Trophoblast cell (in vitro differentiated cells and primary cell): Measurements from ENCODE around the gene GNAO1.

Experiments
- DNase-seq, 2 donors: peaks; one replicate each; pipeline ENCODE4 v3.0.0-alpha.2; 2016
- H2AFZ ChIP-seq: 2 replicates; pipeline ENCODE4 v1.6.1; 2013; ENCODE audit warnings: low read length, moderate library complexity, mild to moderate bottlenecking; ENCODE audit not compliant: insufficient read depth, poor library complexity
- H2AK5ac ChIP-seq: 2 replicates; pipeline ENCODE4 v1.6.1; 2013; ENCODE audit warnings: mild to moderate bottlenecking, low read length
- H2BK120ac ChIP-seq: 2 replicates; pipeline ENCODE4 v1.6.1; 2013; ENCODE audit warnings: low read length, mild to moderate bottlenecking, moderate library complexity; ENCODE audit not compliant: insufficient read depth, poor library complexity
- H2BK12ac ChIP-seq: 2 replicates; pipeline ENCODE4 v1.6.1; 2013; ENCODE audit warnings: mild to moderate bottlenecking, low read length, moderate library complexity
- H2BK5ac ChIP-seq: 2 replicates; pipeline ENCODE4 v1.6.1; 2013; ENCODE audit warnings: low read length, low read depth, moderate library complexity, mild to moderate bottlenecking; ENCODE audit not compliant: poor library complexity
- H3K14ac ChIP-seq: 2 replicates; pipeline ENCODE4 v1.6.1; 2013; ENCODE audit warnings: mild to moderate bottlenecking, low read length
- H3K18ac ChIP-seq: 2 replicates; pipeline ENCODE4 v1.6.1; 2013; ENCODE audit warnings: mild to moderate bottlenecking, low read length
- H3K23ac ChIP-seq: 2 replicates; pipeline ENCODE4 v1.6.1; 2013; ENCODE audit warnings: low read length
- H3K27ac ChIP-seq: 2 replicates; pipeline ENCODE4 v1.5.1; 2013; ENCODE audit warnings: low read depth, mild to moderate bottlenecking, inconsistent platforms, low read length, moderate library complexity
- H3K27me3 ChIP-seq: 2 replicates; pipeline ENCODE4 v1.6.1; 2013; ENCODE audit warnings: inconsistent platforms, mild to moderate bottlenecking, low read length, moderate library complexity; ENCODE audit not compliant: insufficient read depth
- H3K36me3 ChIP-seq, 2 experiments: 1 replicate in 1 of 2; 2 replicates in 1 of 2; pipeline ENCODE4 v1.6.1; 2013; ENCODE audit warnings: low read length in 2 of 2, mild to moderate bottlenecking in 2 of 2, moderate library complexity in 1 of 2; ENCODE audit not compliant: insufficient read depth in 2 of 2, control insufficient read depth in 1 of 2
- H3K4ac ChIP-seq: 2 replicates; pipeline ENCODE4 v1.6.1; 2013; ENCODE audit warnings: low read depth, mild to moderate bottlenecking, low read length, moderate library complexity
- H3K4me1 ChIP-seq, 2 experiments: 1 replicate in 1 of 2; 2 replicates in 1 of 2; pipeline ENCODE4 v1.6.1; 2013; ENCODE audit warnings: low read length in 2 of 2, mild to moderate bottlenecking in 2 of 2, moderate library complexity in 1 of 2; ENCODE audit not compliant: insufficient read depth in 2 of 2, control insufficient read depth in 1 of 2
- H3K4me2 ChIP-seq: 2 replicates; pipeline ENCODE4 v1.6.1; 2013; ENCODE audit warnings: inconsistent platforms, mild to moderate bottlenecking, low read length, moderate library complexity
- H3K4me3 ChIP-seq: 2 replicates; pipeline ENCODE4 v1.5.1; 2013; ENCODE audit warnings: mild to moderate bottlenecking, low read depth, low read length, inconsistent platforms
- H3K79me1 ChIP-seq: one replicate; pipeline ENCODE4 v1.6.1; 2013; ENCODE audit warnings: low read length
- H3K79me2 ChIP-seq: 2 replicates; pipeline ENCODE4 v1.6.1; 2013; ENCODE audit warnings: low read length, mild to moderate bottlenecking; ENCODE audit not compliant: control insufficient read depth, insufficient read depth, poor library complexity
- H3K9ac ChIP-seq: 2 replicates; pipeline ENCODE4 v1.6.1; 2013; ENCODE audit warnings: mild to moderate bottlenecking, low read length
- H3K9me3 ChIP-seq: 2 replicates; pipeline ENCODE4 v1.6.1; 2013; ENCODE audit warnings: low read depth, mild to moderate bottlenecking, control low read depth, inconsistent platforms, low read length; ENCODE audit not compliant: insufficient read depth
- H4K12ac ChIP-seq: 2 replicates; pipeline ENCODE4 v1.6.1; 2013; ENCODE audit warnings: low read depth, mild to moderate bottlenecking, low read length, moderate library complexity
- H4K8ac ChIP-seq: 2 replicates; pipeline ENCODE4 v1.6.1; 2013; ENCODE audit warnings: low read depth, mild to moderate bottlenecking, low read length, moderate library complexity
- H4K91ac ChIP-seq: one replicate; pipeline ENCODE4 v1.6.1; 2013; ENCODE audit warnings: low read depth, mild to moderate bottlenecking, low read length, moderate library complexity
- WGBS: extraction: QIAGEN DNeasy Blood & Tissue Kit; methylation state at CpG from one replicate; pipeline ENCODE4 v1.1.7; 2013; ENCODE audit warnings: missing lambda C conversion rate; ENCODE audit not compliant: insufficient read length, insufficient coverage; ENCODE audit errors: extremely low coverage; 5-methylcytosine and 5-hydroxymethylcytosine counted together

Gene GNAO1

GRCh38 chr16:56355786-56356275, 164.5 kb downstream of the GNAO1 start:
- no peak overlapping the region for H4K12ac ChIP-seq
- no CpG with 5 or more reads among the region's 14 CpGs for WGBS
- peak in 1 of 2 donors; percentile 4 for DNase-seq

GRCh38 chr16:56356276-56357240, 165.3 kb downstream of the GNAO1 start:
- no peak overlapping the region for H3K4me3 ChIP-seq
- peak overlapping the region; percentile 23 for H4K91ac ChIP-seq
- H3K18ac ChIP-seq, result no peak overlapping the region
- peak overlapping the region; percentile 58 for H3K4me2 ChIP-seq
- no peak overlapping the region for H4K12ac ChIP-seq
- no peaks in the 10 kb centered on the region for H3K79me2 ChIP-seq
- no peaks in the 10 kb centered on the region for H3K27me3 ChIP-seq
- H2AFZ ChIP-seq, result no peak overlapping the region
- DNase-seq, result peak; percentile 83 to 88
- H3K4me1 ChIP-seq, result peaks cover 11 to 18% of the 10 kb centered on the region in 2 experiments
- H2AK5ac ChIP-seq, result no peak overlapping the region
- H2BK5ac ChIP-seq, result no peak overlapping the region
- no peak overlapping the region for H3K4ac ChIP-seq
- peaks cover 4 to 5% of the 10 kb centered on the region in 2 experiments for H3K36me3 ChIP-seq
- no peak overlapping the region for H3K9ac ChIP-seq
- H2BK12ac ChIP-seq, result no peak overlapping the region
- peak overlapping the region; percentile 60 for H4K8ac ChIP-seq
- no peak overlapping the region for H3K23ac ChIP-seq
- no peak overlapping the region for H3K14ac ChIP-seq
- no CpG with 5 or more reads among the region's 33 CpGs for WGBS
- H3K79me1 ChIP-seq, result no peaks in the 10 kb centered on the region
- no peak overlapping the region for H3K27ac ChIP-seq
- peaks cover 1% of the 10 kb centered on the region for H3K9me3 ChIP-seq
- H2BK120ac ChIP-seq, result no peak overlapping the region

More at GRCh38 chr16:56355786-56356275, 164.5 kb downstream of the GNAO1 start:
- Histone ChIP-seq H2BK5ac (no peak overlapping the region), H2AK5ac (no peak overlapping the region), H2BK12ac (no peak overlapping the region), H3K27me3 (no peaks in the 10 kb centered on the region), H3K23ac (no peak overlapping the region), H3K9ac (no peak overlapping the region), H3K9me3 (peaks cover 2% of the 10 kb centered on the region), H4K8ac (no peak overlapping the region), H3K36me3 (peaks cover 4 to 5% of the 10 kb centered on the region in 2 experiments), H2BK120ac (no peak overlapping the region), H3K4me3 (no peak overlapping the region), H2AFZ (no peak overlapping the region), H3K79me2 (no peaks in the 10 kb centered on the region), H3K4ac (no peak overlapping the region), H3K27ac (no peak overlapping the region), H3K79me1 (no peaks in the 10 kb centered on the region), H3K14ac (no peak overlapping the region), H4K91ac (no peak overlapping the region), H3K4me1 (peaks cover 11 to 18% of the 10 kb centered on the region in 2 experiments), H3K18ac (no peak overlapping the region), H3K4me2 (peak overlapping the region; percentile 50)

- Histone ChIP-seq H4K12ac (peak overlapping the region; percentile 49), H3K4ac (no peak overlapping the region), H2BK5ac (no peak overlapping the region), H3K79me1 (no peaks in the 10 kb centered on the region), H3K9ac (no peak overlapping the region), H4K8ac (peak overlapping the region; percentile 24), H3K14ac (no peak overlapping the region), H2AFZ (no peak overlapping the region), H2BK120ac (no peak overlapping the region), H3K18ac (no peak overlapping the region), H3K9me3 (peaks cover 1% of the 10 kb centered on the region), H2BK12ac (peak overlapping the region; percentile 44), H2AK5ac (peak overlapping the region; percentile 55), H3K23ac (no peak overlapping the region), H3K79me2 (no peaks in the 10 kb centered on the region), H3K27ac (no peak overlapping the region), H4K91ac (peak overlapping the region; percentile 22), H3K4me1 (peaks cover 11 to 18% of the 10 kb centered on the region in 2 experiments), H3K4me2 (no peak overlapping the region), H3K4me3 (no peak overlapping the region), H3K36me3 (peaks cover 6 to 7% of the 10 kb centered on the region in 2 experiments), H3K27me3 (no peaks in the 10 kb centered on the region)
- no CpG with 5 or more reads among the region's 13 CpGs for WGBS
- DNase-seq, result peak in 1 of 2 donors; percentile 22
Observed at GRCh38 chr16:56357241-56357764, 166.0 kb downstream of the GNAO1 start.

- H4K12ac ChIP-seq, result no peak overlapping the region
- WGBS, result no CpG with 5 or more reads among the region's 13 CpGs
- no peak overlapping the region for H3K4me3 ChIP-seq
Observed at GRCh38 chr16:56357765-56358322, 166.6 kb downstream of the GNAO1 start.

More at GRCh38 chr16:56357765-56358322, 166.6 kb downstream of the GNAO1 start:
- Histone ChIP-seq H2AFZ (no peak overlapping the region), H3K14ac (no peak overlapping the region), H2BK5ac (no peak overlapping the region), H4K8ac (peak overlapping the region; percentile 24), H2AK5ac (no peak overlapping the region), H3K4me2 (no peak overlapping the region), H3K79me2 (no peaks in the 10 kb centered on the region), H3K79me1 (no peaks in the 10 kb centered on the region), H2BK120ac (no peak overlapping the region), H3K4me1 (peaks cover 11 to 17% of the 10 kb centered on the region in 2 experiments), H3K4ac (no peak overlapping the region), H2BK12ac (no peak overlapping the region), H3K18ac (no peak overlapping the region), H3K36me3 (peaks cover 10 to 11% of the 10 kb centered on the region in 2 experiments), H3K23ac (no peak overlapping the region), H4K91ac (peak overlapping the region; percentile 22), H3K27me3 (no peaks in the 10 kb centered on the region), H3K9me3 (peaks cover 1% of the 10 kb centered on the region), H3K9ac (no peak overlapping the region), H3K27ac (no peak overlapping the region)
- DNase-seq, result no peak
